ENCODE data around the gene OXT. TPM values are rescaled to one million over a fixed set of nuclear protein-coding genes. Genes with fewer than 3 reads are reported as not detected.

OXT gene
- total RNA-seq, 1 donor from 2014 or later: not detected

GRCh38 chr20:3082306-3082951 is 11.0 kb downstream of the OXT start:
- DNase-seq: peak; percentile 46
- peak overlapping the region; percentile 10 for H3K4me3 Mint-ChIP-seq (ENCODE audit: unreplicated experiment)
- no peaks in the 10 kb centered on the region for H3K36me3 Mint-ChIP-seq (ENCODE audit: unreplicated experiment)
- peaks cover 17% of the 10 kb centered on the region for H3K27me3 Mint-ChIP-seq (ENCODE audit: unreplicated experiment)
- no peak for TF ChIP-seq CTCF (IDR thresholded peaks at IDR 0.05; ENCODE audit: partially characterized antibody, unreplicated experiment)
- no peak overlapping the region for H3K27ac Mint-ChIP-seq (ENCODE audit: unreplicated experiment)
- no peaks in the 10 kb centered on the region for H3K9me3 Mint-ChIP-seq (ENCODE audit: unreplicated experiment)
- no peaks in the 10 kb centered on the region for H3K4me1 Mint-ChIP-seq (ENCODE audit: low read depth, unreplicated experiment)

GRCh38 chr20:3082955-3083952 is 11.8 kb downstream of the OXT start:
- no peak overlapping the region for H3K27ac Mint-ChIP-seq (ENCODE audit: unreplicated experiment)
- DNase-seq: no peak
- H3K4me3 Mint-ChIP-seq (ENCODE audit: unreplicated experiment): no peak overlapping the region
- no peaks in the 10 kb centered on the region for H3K36me3 Mint-ChIP-seq (ENCODE audit: unreplicated experiment)
- H3K27me3 Mint-ChIP-seq (ENCODE audit: unreplicated experiment): peaks cover 17% of the 10 kb centered on the region
- no peaks in the 10 kb centered on the region for H3K4me1 Mint-ChIP-seq (ENCODE audit: low read depth, unreplicated experiment)
- no peak for TF ChIP-seq CTCF (IDR thresholded peaks at IDR 0.05; ENCODE audit: partially characterized antibody, unreplicated experiment)
- no peaks in the 10 kb centered on the region for H3K9me3 Mint-ChIP-seq (ENCODE audit: unreplicated experiment)

DNA sequence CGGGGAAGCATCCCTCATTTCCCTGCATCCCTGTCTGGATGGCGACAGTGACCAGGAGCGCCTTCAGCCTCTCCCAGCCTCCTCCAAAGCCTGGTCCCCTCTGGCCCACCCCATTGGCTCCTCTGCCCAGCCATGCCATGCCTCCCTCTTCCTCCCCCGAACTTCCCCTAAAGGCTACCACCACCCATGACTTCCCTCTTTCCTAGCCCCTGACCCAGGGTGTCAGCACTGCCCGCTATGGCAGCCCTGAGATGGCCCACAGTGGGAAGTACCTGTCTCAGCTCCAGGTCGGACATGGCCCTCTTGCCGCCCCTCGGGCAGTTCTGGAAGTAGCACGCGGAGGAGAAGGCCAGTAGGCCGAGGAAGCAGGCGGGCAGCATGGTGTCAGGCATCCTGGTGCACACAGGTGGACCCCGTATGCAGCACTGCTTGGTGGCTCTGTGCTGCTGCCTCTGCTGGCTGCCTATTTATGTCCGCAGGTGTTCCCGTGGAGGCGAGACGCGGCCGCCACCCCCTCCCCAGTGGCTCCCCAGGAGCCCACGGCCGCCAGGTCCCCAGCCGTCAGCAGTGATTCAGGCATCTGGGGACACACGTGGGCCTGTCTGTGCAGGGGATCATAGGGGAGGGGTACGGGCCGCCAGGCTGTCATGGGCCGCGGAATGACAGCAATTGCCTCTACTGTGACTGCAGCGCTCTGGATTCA is 13.0 kb downstream of the OXT start, which contains the start of gene AVP:
Gene AVP (minus strand): TSS at position 442 of the 703 bp plus-strand sequence. CDS start 50 bp downstream, at position 392.
- H3K27me3 Mint-ChIP-seq (ENCODE audit: unreplicated experiment): peaks cover 19% of the 10 kb centered on the region
- no peak within 1 kb of the TSS for H3K4me3 Mint-ChIP-seq (ENCODE audit: unreplicated experiment)
- H3K4me1 Mint-ChIP-seq (ENCODE audit: low read depth, unreplicated experiment): no peaks in the 10 kb centered on the region
- H3K9me3 Mint-ChIP-seq (ENCODE audit: unreplicated experiment): peaks cover 1% of the 10 kb centered on the region
- DNase-seq: no peak
- TF ChIP-seq CTCF (IDR thresholded peaks at IDR 0.05; ENCODE audit: partially characterized antibody, unreplicated experiment): no peak
- H3K36me3 Mint-ChIP-seq (ENCODE audit: unreplicated experiment): no peaks in the 10 kb centered on the region
- no peak within 1 kb of the TSS for H3K27ac Mint-ChIP-seq (ENCODE audit: unreplicated experiment)

GRCh38 chr20:3084986-3085360 is 13.6 kb downstream of the OXT start:
- Mint-ChIP-seq H3K4me3 (ENCODE audit: unreplicated experiment) (no peak overlapping the region), H3K4me1 (ENCODE audit: low read depth, unreplicated experiment) (no peaks in the 10 kb centered on the region), H3K27me3 (ENCODE audit: unreplicated experiment) (peaks cover 21% of the 10 kb centered on the region), H3K27ac (ENCODE audit: unreplicated experiment) (no peak overlapping the region), H3K36me3 (ENCODE audit: unreplicated experiment) (no peaks in the 10 kb centered on the region), H3K9me3 (ENCODE audit: unreplicated experiment) (peaks cover 1% of the 10 kb centered on the region)
- no peak for TF ChIP-seq CTCF (IDR thresholded peaks at IDR 0.05; ENCODE audit: partially characterized antibody, unreplicated experiment)
- no peak for DNase-seq

All from glutamatergic neuron (in vitro differentiated cells).